Left renal cortex interstitium (tissue), 4 donors: ENCODE results near the gene MBNL1. TPM values are rescaled to one million over a fixed set of nuclear protein-coding genes. Genes with fewer than 3 reads are reported as not detected.
A peak's percentile ranks its signal among the peaks of the same experiment; 100 is the strongest.

Experiments used
- DNase-seq, 4 donors: peaks; one replicate each; pipeline ENCODE4 v3.0.0-alpha.2; 2013; ENCODE audit warnings: low read depth in 4 of 4, low spot score in 2 of 4, missing footprints in 1 of 4
- polyA plus RNA-seq, 4 donors: library from polyadenylated mRNA; unstranded; fragments of 120-200 nt; gene quantifications; one replicate each; pipeline ENCODE4 v1.2.1, GENCODE V29; 2013; ENCODE audit not compliant: insufficient read length in 4 of 4

The MBNL1 gene
- 10 to 100 TPM; 47.8 to 55.1 (median 51.4) TPM for polyA plus RNA-seq

- DNase-seq, result peak; percentile 69 to 77 (median 74)
These were observed at the start of gene MBNL1 for GRCh38 chr3:152268555-152269055. Gene MBNL1 (plus strand): TSS chr3:152268929. CDS start chr3:152300194, 31,265 bp downstream.

GRCh38 chr3:152219216-152219615 lies 49.5 kb upstream of the MBNL1 start:
- no peak for DNase-seq

GRCh38 chr3:152219769-152220255 lies 48.9 kb upstream of the MBNL1 start:
- no peak for DNase-seq

- DNase-seq, result no peak
These were observed 46.4 kb upstream of the MBNL1 start for GRCh38 chr3:152222327-152222726.

- no peak for DNase-seq
These were observed 43.5 kb upstream of the MBNL1 start for GRCh38 chr3:152225201-152225600.

- DNase-seq, result no peak
These were observed 42.6 kb upstream of the MBNL1 start for GRCh38 chr3:152226176-152226575.

- no peak for DNase-seq
These were observed 41.7 kb upstream of the MBNL1 start for GRCh38 chr3:152227027-152227426.

GRCh38 chr3:152229692-152230091 lies 39.0 kb upstream of the MBNL1 start:
- no peak for DNase-seq

- no peak for DNase-seq
These were observed 38.4 kb upstream of the MBNL1 start for GRCh38 chr3:152230370-152230769.

- DNase-seq, result no peak
These were observed 36.7 kb upstream of the MBNL1 start for GRCh38 chr3:152232001-152232400.

- DNase-seq, result no peak
These were observed 36.0 kb upstream of the MBNL1 start for GRCh38 chr3:152232679-152233078.

GRCh38 chr3:152234657-152235375 lies 33.9 kb upstream of the MBNL1 start:
- no peak for DNase-seq

- no peak for DNase-seq
These were observed 32.9 kb upstream of the MBNL1 start for GRCh38 chr3:152235709-152236298.

GRCh38 chr3:152236716-152237115 lies 32.0 kb upstream of the MBNL1 start:
- DNase-seq, result no peak

- DNase-seq, result no peak
These were observed 27.3 kb upstream of the MBNL1 start for GRCh38 chr3:152241142-152242017.

GRCh38 chr3:152243301-152243711 lies 25.4 kb upstream of the MBNL1 start:
- no peak for DNase-seq

GRCh38 chr3:152243721-152244516 lies 24.8 kb upstream of the MBNL1 start:
- no peak for DNase-seq

- no peak for DNase-seq
These were observed 24.2 kb upstream of the MBNL1 start for GRCh38 chr3:152244517-152244888.

GRCh38 chr3:152245498-152246170 lies 23.1 kb upstream of the MBNL1 start:
- no peak for DNase-seq

GRCh38 chr3:152251916-152252315 lies 16.8 kb upstream of the MBNL1 start:
- DNase-seq, result no peak
